ENCODE results near the gene SLC6A11. TPM values are rescaled to one million over a fixed set of nuclear protein-coding genes. Genes with fewer than 3 reads are reported as not detected.

SLC6A11 gene
- total RNA-seq, 1 donor from 2014 or later: not detected

- no peak for DNase-seq (ENCODE audit: low read depth)
- TF ChIP-seq CTCF (conservative IDR thresholded peaks at IDR 0.05; ENCODE audit: low read depth, low read length): no peak
- no peak overlapping the region for H3K4me3 ChIP-seq (ENCODE audit: low read depth, low read length)
Measured at GRCh38 chr3:10960255-10960654, 144.2 kb downstream of the SLC6A11 start.

- no peak for TF ChIP-seq CTCF (conservative IDR thresholded peaks at IDR 0.05; ENCODE audit: low read depth, low read length)
- H3K4me3 ChIP-seq (ENCODE audit: low read depth, low read length): no peak overlapping the region
- no peak for DNase-seq (ENCODE audit: low read depth)
Measured at GRCh38 chr3:10961921-10962320, 145.9 kb downstream of the SLC6A11 start.

GRCh38 chr3:10962481-10963036 lies 146.5 kb downstream of the SLC6A11 start:
- H3K4me3 ChIP-seq (ENCODE audit: low read depth, low read length): no peak overlapping the region
- TF ChIP-seq CTCF (conservative IDR thresholded peaks at IDR 0.05; ENCODE audit: low read depth, low read length): no peak
- DNase-seq (ENCODE audit: low read depth): no peak

- no peak for DNase-seq (ENCODE audit: low read depth)
- no peak overlapping the region for H3K4me3 ChIP-seq (ENCODE audit: low read depth, low read length)
- no peak for TF ChIP-seq CTCF (conservative IDR thresholded peaks at IDR 0.05; ENCODE audit: low read depth, low read length)
Measured at GRCh38 chr3:10964537-10965167, 148.6 kb downstream of the SLC6A11 start.

GRCh38 chr3:10968401-10968800 lies 152.4 kb downstream of the SLC6A11 start:
- TF ChIP-seq CTCF (conservative IDR thresholded peaks at IDR 0.05; ENCODE audit: low read depth, low read length): no peak
- no peak overlapping the region for H3K4me3 ChIP-seq (ENCODE audit: low read depth, low read length)
- no peak for DNase-seq (ENCODE audit: low read depth)

GRCh38 chr3:10970306-10970960 lies 154.4 kb downstream of the SLC6A11 start:
- no peak for DNase-seq (ENCODE audit: low read depth)
- no peak overlapping the region for H3K4me3 ChIP-seq (ENCODE audit: low read depth, low read length)
- TF ChIP-seq CTCF (conservative IDR thresholded peaks at IDR 0.05; ENCODE audit: low read depth, low read length): no peak

All from epithelial cell of proximal tubule (primary cell).